Muscle of leg (tissue), 11 donors: ENCODE data around the gene ACP6. TPM values are rescaled to one million over a fixed set of nuclear protein-coding genes. Genes with fewer than 3 reads are reported as not detected.

ENCODE experiments used
- DNase-seq: peaks from one replicate; pipeline ENCODE4 v3.0.0; 2013
- H3K27ac ChIP-seq: one replicate; pipeline ENCODE4 v1.5.1; 2013; ENCODE audit warnings: mild to moderate bottlenecking, low read length, control low read depth
- H3K27me3 ChIP-seq: one replicate; pipeline ENCODE4 v1.6.1; 2013; ENCODE audit warnings: low read length; ENCODE audit not compliant: control insufficient read depth, insufficient read depth
- H3K36me3 ChIP-seq: one replicate; pipeline ENCODE4 v1.6.1; 2013; ENCODE audit warnings: low read length; ENCODE audit not compliant: control insufficient read depth, insufficient read depth
- H3K4me1 ChIP-seq: one replicate; pipeline ENCODE4 v1.6.1; 2013; ENCODE audit warnings: low read length; ENCODE audit not compliant: control insufficient read depth, insufficient read depth
- H3K4me3 ChIP-seq: one replicate; pipeline ENCODE4 v1.5.1; 2013; ENCODE audit warnings: low read length, control low read depth
- H3K9me3 ChIP-seq: replicated peaks from 2 replicates; pipeline ENCODE4 v1.6.1; 2013; ENCODE audit warnings: low read depth, low read length; ENCODE audit not compliant: control insufficient read depth
- WGBS: methylation state at CpG from one replicate; pipeline ENCODE4 v1.1.5; 2013; ENCODE audit warnings: missing lambda C conversion rate; ENCODE audit not compliant: insufficient coverage; 5-methylcytosine and 5-hydroxymethylcytosine counted together
- polyA plus RNA-seq, 8 donors: library from polyadenylated mRNA; unstranded; fragments of 120-200 nt; gene quantifications; one replicate each; pipeline versions ENCODE4 v1.2.1 to v1.2.3, GENCODE V29; 2013; ENCODE audit warnings: inconsistent platforms in 1 of 8, low replicate concordance in 1 of 8; ENCODE audit not compliant: insufficient read length in 8 of 8, insufficient read depth in 1 of 8
- total RNA-seq: library from RNA; stranded (reverse); fragments of 120-200 nt; gene quantifications from one replicate; pipeline ENCODE4 v1.2.4, GENCODE V29; 2013

Gene ACP6
- total and polyA plus RNA-seq, 9 donors = 5.0 to 10.3 (median 7.6) TPM

- Histone ChIP-seq H3K9me3 (no peaks in the 10 kb centered on the region), H3K27me3 (no peaks in the 10 kb centered on the region), H3K4me1 (no peaks in the 10 kb centered on the region), H3K36me3 (peaks cover 4% of the 10 kb centered on the region), H3K27ac (no peak overlapping the region), H3K4me3 (no peak overlapping the region)
- no peak for DNase-seq
Observed at GRCh38 chr1:147634645-147635044, 35.7 kb downstream of the ACP6 start.

GRCh38 chr1:147633759-147634158 lies 36.6 kb downstream of the ACP6 start:
- no peak for DNase-seq
- Histone ChIP-seq H3K4me3 (no peak overlapping the region), H3K9me3 (no peaks in the 10 kb centered on the region), H3K4me1 (no peaks in the 10 kb centered on the region), H3K36me3 (peaks cover 4% of the 10 kb centered on the region), H3K27ac (no peak overlapping the region), H3K27me3 (no peaks in the 10 kb centered on the region)
- WGBS = 89% methylated on average over 1 of the region's 1 CpG

- 92% methylated on average over 3 of the region's 3 CpGs for WGBS
- Histone ChIP-seq H3K36me3 (peaks cover 4% of the 10 kb centered on the region), H3K27me3 (no peaks in the 10 kb centered on the region), H3K9me3 (no peaks in the 10 kb centered on the region), H3K27ac (no peak overlapping the region), H3K4me1 (no peaks in the 10 kb centered on the region), H3K4me3 (no peak overlapping the region)
- DNase-seq = no peak
Observed at GRCh38 chr1:147631839-147632238, 38.5 kb downstream of the ACP6 start.

- H3K4me1 ChIP-seq = no peaks in the 10 kb centered on the region
- H3K9me3 ChIP-seq = no peaks in the 10 kb centered on the region
- H3K27ac ChIP-seq = no peak overlapping the region
- no peaks in the 10 kb centered on the region for H3K27me3 ChIP-seq
- no peak for DNase-seq
- peaks cover 4% of the 10 kb centered on the region for H3K36me3 ChIP-seq
- WGBS = 58% methylated on average over 3 of the region's 6 CpGs
- no peak overlapping the region for H3K4me3 ChIP-seq
Observed at GRCh38 chr1:147630447-147630846, 39.9 kb downstream of the ACP6 start.

GRCh38 chr1:147630022-147630421 lies 40.3 kb downstream of the ACP6 start:
- no peak overlapping the region for H3K27ac ChIP-seq

GRCh38 chr1:147628441-147628840 lies 41.9 kb downstream of the ACP6 start:
- Histone ChIP-seq H3K27ac (no peak overlapping the region), H3K4me3 (no peak overlapping the region)
- WGBS = 97% methylated on average over 2 of the region's 5 CpGs

More at GRCh38 chr1:147630022-147630421, 40.3 kb downstream of the ACP6 start:
- Histone ChIP-seq H3K4me3 (no peak overlapping the region), H3K4me1 (no peaks in the 10 kb centered on the region), H3K9me3 (no peaks in the 10 kb centered on the region), H3K36me3 (peaks cover 4% of the 10 kb centered on the region), H3K27me3 (no peaks in the 10 kb centered on the region)
- 84% methylated on average over 5 of the region's 6 CpGs for WGBS
- DNase-seq = no peak

GRCh38 chr1:147627435-147628110 lies 42.8 kb downstream of the ACP6 start:
- H3K27ac ChIP-seq = no peak overlapping the region
- H3K4me3 ChIP-seq = no peak overlapping the region
- no peaks in the 10 kb centered on the region for H3K27me3 ChIP-seq
- peak; percentile 39 for DNase-seq
- H3K36me3 ChIP-seq = peaks cover 16% of the 10 kb centered on the region
- 11% methylated on average over 2 of the region's 3 CpGs for WGBS
- H3K9me3 ChIP-seq = no peaks in the 10 kb centered on the region
- no peaks in the 10 kb centered on the region for H3K4me1 ChIP-seq

More at GRCh38 chr1:147628441-147628840, 41.9 kb downstream of the ACP6 start:
- no peaks in the 10 kb centered on the region for H3K9me3 ChIP-seq
- peaks cover 16% of the 10 kb centered on the region for H3K36me3 ChIP-seq
- no peaks in the 10 kb centered on the region for H3K4me1 ChIP-seq
- no peak for DNase-seq
- no peaks in the 10 kb centered on the region for H3K27me3 ChIP-seq

- Histone ChIP-seq H3K4me3 (no peak overlapping the region), H3K27me3 (no peaks in the 10 kb centered on the region), H3K36me3 (peaks cover 18% of the 10 kb centered on the region), H3K4me1 (no peaks in the 10 kb centered on the region), H3K27ac (no peak overlapping the region), H3K9me3 (no peaks in the 10 kb centered on the region)
- no peak for DNase-seq
- 85% methylated on average over 5 of the region's 5 CpGs for WGBS
Observed at GRCh38 chr1:147626739-147627138, 43.6 kb downstream of the ACP6 start.

GRCh38 chr1:147626291-147626690 lies 44.0 kb downstream of the ACP6 start:
- H3K36me3 ChIP-seq = peaks cover 23% of the 10 kb centered on the region
- H3K9me3 ChIP-seq = no peaks in the 10 kb centered on the region
- no CpG with 5 or more reads among the region's 2 CpGs for WGBS
- H3K4me1 ChIP-seq = no peaks in the 10 kb centered on the region
- H3K27ac ChIP-seq = no peak overlapping the region
- H3K4me3 ChIP-seq = no peak overlapping the region
- H3K27me3 ChIP-seq = no peaks in the 10 kb centered on the region
- DNase-seq = no peak

GRCh38 chr1:147625362-147625995 lies 44.8 kb downstream of the ACP6 start:
- Histone ChIP-seq H3K27me3 (no peaks in the 10 kb centered on the region), H3K9me3 (no peaks in the 10 kb centered on the region), H3K4me3 (no peak overlapping the region), H3K36me3 (peaks cover 29% of the 10 kb centered on the region), H3K27ac (no peak overlapping the region), H3K4me1 (no peaks in the 10 kb centered on the region)
- no CpG with 5 or more reads among the region's 7 CpGs for WGBS
- DNase-seq = no peak
